CD4-positive, alpha-beta T cell treated with Interleukin-6 at 100 ng/mL for 8 hours (primary cell): ENCODE measurements around the gene TMEM87B.
A peak's percentile ranks its signal among the peaks of the same experiment; 100 is the strongest.

ENCODE experiments used
- DNase-seq: peaks from one replicate; pipeline ENCODE4 v3.0.0-alpha.2; 2020; ENCODE audit warnings: mixed read lengths, low spot score

TMEM87B gene

DNA sequence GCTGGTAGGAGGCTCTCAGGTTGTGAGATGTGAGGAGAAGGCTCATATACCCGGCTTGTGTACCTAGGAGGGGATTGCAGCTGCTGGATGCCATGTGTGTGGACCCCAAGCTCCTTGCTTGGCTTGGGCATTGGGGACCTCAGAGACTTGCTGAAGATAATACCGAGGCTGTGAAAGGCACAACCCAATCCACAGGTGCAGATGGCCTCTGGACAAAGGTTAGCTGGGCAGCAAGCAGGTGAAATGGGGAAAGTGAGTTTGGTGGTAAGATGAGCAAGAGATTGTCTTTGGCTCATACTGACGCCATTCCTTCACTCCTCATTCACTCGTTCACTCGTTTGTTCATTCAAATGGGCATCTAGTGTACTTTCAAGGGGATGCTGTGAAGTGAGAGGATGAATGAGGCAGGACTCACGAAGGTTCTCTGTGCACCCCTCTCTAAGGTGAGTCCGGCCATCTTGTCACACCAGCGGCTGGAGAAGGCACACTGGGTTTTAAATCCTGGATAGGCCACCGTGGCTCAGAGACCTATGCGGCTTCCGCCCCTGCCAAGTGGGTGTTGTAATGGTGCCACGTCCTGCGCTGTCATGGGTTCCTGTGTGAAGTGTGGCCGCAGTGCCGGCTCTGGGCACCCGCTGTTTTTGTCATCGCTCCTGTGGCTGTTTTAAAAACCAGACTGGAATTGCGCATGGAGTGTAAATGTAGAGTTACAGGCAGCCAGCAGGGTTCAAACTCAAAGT is 96.8 kb downstream of the TMEM87B start:
- DNase-seq, result no peak

DNA sequence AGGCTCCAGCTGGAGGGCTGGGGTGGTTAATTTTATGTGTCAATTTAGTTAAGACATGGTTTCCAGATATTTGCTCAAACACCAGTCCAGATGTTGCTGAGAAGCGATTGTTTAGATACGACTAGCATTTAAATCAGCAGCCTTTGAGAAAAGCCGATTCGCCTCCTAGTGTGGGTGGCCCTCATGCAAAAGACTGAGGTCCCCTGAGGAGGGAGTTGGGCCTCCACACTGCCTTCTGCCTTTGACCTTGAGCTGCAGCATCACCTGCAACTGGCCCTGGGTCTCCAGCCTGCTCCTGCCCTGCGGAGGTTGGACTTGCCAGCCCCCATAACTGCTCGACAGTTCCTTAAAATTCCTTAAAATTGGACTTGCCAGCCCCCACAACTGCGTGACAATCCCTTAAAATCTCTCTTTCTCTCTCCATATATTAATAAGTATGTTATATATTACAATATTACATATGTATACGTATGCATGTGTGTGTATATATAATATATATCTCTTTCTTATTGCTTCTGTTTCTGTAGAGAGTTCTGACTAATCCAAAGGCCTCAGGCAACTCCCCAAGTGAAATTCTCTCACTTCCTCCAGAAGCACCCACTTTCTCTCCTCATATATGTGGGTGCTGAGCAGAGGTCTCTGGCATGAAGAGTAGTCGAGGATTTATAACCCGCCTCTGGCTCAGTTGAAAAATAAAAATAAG is 97.6 kb downstream of the TMEM87B start:
- DNase-seq, result no peak

DNA sequence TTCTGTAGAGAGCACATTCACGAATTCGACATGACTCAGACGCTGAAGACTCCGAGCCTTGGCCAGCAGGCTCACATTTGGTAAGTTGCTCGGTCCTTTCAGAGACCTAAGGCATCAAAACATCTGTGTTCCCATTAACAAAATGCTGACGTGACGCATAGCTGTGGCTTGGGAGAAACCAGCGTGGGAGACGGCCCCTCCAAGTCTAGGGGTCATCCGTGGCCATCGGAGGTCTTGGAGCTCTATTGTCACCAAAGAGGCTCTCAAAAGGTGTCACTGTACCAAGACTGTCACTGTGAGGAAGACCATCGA is 98.1 kb downstream of the TMEM87B start:
- no peak for DNase-seq

DNA sequence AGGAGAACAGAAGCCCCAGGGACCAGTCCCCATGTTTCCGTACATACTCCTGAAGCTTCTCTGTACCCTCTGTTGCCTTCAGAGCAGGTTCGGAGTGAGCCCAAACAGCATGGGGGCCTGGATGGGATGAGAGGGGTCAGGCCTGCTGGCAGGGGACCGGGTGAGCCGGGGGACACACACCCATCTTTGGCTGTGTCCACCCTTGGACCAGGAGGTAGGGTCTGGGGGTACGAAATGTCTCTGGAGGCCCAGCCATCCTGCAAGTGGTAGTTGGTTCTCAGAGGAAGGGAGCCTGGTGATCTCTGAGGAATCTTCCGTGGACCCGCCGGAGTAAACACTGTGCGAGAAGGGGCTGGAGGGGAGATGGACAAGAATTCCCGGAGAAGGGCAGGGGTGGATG is 98.4 kb downstream of the TMEM87B start:
- DNase-seq, result no peak

DNA sequence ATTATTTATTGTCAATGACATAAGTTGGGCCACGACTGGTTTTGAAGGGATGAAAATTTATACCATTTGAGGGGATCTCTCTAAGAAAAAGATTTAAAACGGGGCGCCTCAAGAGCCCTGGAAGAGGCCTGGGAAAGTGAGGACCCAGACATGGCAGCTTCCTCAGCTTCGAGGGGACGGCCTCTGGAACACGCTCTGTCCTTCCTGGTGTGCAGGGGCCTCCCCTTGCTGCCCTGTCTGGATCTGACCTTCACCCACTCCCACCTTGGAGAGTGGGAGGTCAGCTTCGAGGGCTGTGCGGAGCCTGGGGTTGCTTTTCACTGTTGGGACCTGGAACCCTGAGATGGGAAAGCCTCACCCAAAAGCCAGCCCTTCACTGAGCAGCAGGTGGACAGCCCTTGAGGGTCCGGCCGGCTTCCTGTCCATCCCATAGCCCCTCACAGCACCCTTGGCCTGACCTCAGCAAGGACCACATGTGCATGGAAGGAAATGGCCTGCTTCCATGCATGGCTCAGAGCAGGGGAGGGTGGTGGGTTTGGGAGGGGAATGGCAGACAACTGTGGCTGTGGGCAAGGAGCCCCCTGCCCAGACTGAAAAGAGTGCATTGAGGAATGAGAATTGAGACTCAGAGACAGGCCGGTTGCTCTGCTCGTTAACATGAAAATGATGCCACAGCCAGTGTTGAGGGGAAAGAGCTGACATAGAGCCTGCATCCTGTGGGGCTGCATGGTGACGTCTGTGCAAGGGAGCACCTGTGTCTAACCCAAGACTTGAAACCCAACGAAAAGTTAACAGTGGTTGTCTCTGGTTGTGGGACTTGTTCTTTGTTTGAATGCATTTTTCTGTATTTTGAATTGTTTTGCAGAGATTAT is 99.4 kb downstream of the TMEM87B start:
- DNase-seq, result peak; percentile 43

DNA sequence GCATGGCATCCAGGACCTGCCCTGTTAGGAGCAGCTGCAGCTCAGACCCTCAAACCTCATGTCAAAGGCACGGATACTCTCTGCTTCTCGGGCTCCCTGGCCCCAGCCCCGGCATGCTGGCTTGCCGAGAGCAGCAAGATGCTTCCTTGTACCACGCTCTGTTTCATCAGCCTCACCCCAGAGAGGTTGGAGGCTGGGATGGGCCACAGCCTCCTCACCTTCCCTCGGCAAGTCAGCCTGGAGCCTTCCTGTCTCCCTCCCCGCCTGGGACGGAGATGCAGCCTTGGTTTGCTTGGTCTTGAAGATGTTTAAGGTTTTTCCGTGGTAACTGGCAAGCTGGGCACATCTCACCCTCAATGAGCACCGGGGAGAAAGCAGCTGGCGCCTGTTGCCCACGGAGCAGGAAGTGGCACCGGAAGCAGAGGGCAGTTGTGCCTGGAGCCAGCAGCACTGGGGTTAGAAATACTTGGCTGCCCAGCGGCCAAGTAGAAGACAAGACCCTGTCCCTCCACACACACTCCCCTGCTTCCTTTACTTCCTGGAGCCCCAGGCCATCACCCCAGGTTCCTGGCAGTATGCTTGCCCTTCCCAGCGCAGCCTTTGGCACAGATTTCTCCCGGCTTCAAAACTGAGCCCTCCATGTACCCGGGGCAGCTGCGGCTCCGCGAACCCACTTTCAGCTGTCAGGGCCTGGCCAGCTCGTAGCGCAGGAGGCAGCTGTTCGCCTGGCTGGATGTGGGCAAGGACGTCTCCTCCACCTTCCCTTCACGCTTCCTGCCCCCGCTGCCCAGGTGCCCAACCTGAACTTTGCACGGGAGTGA is 100.5 kb downstream of the TMEM87B start:
- peak; percentile 41 for DNase-seq

DNA sequence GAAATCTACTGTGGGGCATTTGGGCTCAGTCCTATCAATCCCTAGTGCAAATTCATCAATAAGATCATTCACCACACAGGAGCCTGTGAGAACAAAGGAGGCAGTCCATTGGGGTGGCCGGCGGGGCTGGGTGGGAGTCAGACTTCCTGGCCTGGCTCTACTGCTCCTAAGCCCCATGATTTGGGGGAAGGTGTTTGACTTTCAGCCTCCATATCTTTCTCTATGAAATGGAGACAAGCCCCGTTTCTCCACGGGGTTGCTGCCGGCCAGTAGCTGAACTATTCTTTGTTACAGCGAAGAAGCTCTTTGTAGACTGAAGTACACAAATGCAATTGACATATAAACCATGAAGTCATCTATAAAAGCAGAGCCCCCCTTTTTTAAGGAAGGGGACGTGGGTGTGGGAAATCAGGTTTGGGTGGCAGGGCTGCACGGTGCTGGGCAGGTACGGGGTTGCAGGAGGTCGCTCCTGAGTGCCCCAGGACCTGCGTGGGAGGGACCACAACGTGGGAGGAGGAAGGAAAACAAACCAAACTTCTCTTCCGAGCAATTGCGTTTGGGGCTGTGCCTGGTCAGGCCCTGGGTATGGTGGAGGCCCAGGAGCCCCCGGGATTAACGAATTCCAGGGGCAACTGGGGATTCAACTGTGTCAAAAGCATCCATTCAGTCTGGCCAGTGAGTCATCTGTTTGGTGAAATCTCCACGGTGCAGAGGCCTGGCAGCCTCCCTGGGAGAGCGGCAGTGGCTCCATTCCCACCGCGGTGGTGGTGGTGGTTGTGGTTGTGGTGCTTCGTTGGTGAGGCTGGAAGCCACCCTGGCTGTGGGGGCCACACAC is 101.3 kb downstream of the TMEM87B start:
- DNase-seq, result peak; percentile 27

DNA sequence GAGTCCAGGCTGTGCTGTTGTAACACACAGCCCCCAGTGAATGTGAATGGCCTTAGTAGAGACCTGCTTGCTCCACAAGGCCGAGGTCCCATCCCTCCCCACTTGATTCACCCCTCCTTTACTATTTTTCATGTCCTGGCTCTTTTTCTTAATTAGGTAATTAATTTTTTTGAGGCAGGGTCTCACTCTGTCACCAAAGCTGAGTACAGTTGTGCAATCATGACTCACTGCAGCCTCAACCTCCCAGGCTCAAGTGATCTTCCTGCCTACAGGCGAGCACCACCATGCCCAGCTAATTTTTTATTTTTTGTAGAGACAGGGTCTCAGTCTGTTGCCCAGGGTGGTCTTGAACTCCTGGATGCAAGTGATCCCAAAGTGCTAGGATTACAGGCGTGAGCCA is 102.4 kb downstream of the TMEM87B start:
- no peak for DNase-seq

DNA sequence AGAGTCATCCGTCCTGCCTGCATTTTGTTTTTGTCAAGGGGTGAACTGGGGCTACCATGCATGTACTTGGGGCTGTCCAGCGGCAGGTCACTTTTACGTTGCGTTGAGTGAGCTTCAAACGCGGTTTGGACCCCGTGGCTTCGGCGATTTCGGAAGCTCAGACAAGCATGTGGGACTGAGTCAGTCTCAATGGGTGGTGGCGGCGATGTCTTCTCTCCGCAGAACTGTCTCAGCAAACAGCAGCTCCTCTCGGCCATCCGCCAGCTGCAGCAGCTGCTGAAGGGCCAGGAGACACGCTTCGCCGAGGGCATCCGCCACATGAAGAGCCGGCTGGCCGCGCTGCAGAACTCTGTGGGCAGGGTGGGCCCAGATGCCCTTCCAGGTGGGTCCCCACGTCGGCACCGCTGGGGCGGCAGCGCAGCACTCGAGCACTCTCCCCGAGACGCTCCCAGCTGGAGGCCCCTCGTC is 104.4 kb downstream of the TMEM87B start:
- no peak for DNase-seq

DNA sequence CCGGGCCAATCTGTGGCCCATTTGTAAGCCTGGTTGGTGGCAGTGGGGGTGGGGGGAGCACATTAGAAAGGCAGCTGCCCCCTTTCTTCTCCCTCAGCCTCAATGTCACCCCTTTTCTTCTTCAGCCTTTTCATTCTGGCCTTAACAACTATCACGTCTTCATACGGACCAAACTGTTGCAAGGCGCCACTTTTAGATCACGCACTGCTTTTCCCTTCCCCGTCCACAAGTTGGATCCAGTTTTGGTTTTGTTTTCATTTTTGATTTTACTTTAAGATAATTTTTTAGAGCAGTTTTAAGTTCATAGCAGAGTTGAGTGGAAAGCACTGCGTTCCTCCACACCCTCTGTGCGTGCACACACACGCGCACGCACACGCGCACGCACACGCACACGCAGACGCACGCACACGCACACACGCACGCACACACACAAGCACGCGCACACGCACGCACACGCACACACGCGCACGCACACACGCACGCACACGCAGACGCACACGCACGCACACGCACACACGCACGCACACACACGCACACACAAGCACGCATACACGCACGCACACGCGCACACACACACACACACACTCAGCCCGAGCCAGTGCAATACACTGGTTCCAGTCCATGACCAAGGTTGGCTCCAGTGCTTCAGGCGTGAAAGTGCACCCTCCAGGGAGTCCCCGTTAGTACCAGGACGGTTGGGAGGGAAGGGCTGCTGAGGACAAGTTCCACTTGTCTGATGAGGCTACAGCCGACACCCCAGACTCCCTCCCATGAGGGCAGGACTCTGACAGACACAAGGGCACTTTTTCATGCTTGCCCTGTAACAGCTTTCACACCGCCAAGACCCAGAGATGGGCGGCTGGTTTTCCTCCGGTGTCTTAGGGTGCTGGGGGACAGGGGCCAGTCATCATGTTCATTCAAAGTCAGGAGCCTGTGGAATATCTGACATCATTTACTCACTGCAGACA is 105.5 kb downstream of the TMEM87B start:
- no peak for DNase-seq

DNA sequence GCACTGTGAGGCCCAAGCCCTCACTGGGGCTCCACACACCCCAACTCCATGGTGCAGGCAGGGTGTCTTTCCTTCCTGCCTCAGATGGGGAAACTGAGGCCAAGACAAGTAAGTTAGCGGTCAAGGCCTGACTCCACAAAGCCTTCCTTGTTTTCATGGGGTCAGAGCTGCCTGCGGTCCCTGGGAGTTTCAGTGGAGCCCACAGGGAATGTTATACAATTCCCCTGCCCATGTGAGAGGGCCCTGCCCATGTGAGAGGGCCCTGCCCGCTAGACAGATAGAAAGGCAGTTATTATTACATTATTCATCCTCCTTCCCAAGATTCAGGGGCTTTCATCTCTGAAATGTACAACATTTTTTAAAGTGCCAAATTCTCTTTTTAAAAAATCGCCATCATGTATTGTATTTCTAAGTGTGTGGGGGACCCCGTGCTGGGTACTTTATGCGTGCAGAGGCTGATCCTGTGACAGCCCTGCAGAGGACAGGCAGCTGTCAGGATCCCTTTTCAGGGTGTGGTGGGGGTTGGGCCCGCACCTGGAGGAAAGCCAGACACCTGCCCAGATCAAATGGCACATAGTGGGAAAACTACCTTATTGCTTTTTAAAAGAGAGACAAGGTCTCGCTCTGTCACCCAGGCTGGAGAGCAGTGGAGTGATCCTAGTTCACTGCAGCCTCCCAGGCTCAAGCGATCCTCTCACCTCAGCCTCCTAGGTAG is 106.5 kb downstream of the TMEM87B start:
- DNase-seq, result no peak

DNA sequence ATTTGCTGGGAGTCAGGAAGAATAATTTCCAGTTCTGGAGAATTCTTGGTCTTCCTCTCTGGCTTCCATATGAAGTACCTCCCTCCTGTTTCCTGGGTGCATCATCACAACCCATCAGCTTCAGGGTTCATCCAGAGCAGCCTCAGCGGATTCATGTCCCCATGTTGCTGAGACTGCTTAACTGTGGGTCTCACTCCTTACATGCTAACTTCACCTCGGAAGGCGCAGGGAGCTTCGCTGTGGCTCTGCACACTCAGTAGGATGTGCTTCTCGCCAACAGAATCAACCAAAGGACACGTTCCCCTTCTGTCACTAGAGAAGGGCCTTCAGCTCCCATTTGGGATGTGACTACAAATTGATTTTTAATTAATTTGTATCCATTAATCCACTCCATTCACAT is 107.3 kb downstream of the TMEM87B start:
- DNase-seq, result no peak

DNA sequence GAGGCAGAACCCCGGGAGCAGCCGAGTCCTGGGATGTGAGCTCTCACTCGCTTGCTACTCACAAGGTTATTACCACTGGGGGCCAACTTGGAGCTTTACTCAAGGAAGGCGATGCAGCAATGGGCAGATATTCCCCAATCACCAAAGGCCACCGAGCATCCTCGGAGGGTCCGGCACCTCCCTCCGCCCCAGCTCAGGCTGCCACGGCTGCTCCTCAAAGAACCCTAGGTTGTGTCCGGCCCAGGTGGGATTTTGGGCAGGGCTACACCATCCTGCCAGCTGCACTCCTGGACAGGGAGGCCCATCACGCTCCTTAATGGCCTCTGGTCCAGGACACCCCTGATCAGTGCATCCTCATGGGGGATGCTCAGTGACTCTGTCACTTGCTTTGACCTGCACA is 107.9 kb downstream of the TMEM87B start:
- no peak for DNase-seq

DNA sequence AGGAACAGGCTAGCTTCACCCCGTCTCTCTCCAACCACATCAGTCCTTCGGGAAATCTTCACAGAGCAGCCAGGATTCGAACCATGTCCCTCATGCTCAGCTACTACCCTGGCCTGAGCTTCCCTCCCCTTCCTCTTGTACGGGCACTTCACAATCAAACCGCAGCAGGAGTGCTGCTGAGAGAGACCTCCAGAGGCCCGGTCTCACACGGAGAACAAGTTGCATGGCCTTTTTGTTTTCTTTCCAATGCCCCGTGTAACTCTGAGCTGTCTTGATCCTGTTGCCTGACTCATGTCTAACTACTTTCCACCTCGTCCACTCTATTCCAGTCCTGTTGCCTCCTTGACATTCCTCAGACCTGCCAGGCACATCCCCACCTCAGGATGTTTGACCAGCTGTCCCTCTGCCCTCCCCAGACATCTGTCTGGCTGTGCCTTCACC is 108.5 kb downstream of the TMEM87B start:
- DNase-seq, result no peak

DNA sequence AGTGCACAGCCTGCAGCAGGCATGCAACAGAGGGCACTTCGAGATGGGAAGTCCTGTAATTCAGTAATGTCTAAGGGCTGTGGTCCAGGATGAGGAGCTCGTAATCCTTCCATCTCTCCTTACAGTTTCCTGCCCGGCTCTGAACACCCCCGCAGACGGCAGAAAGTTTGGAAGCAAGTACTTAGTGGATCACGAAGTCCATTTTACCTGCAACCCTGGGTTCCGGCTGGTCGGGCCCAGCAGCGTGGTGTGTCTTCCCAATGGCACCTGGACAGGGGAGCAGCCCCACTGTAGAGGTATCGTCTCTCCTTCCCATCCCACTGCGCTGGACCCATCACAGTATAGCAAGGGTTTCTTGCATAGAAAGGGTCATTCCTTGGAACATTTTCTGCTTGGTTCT is 109.8 kb downstream of the TMEM87B start:
- DNase-seq, result no peak

DNA sequence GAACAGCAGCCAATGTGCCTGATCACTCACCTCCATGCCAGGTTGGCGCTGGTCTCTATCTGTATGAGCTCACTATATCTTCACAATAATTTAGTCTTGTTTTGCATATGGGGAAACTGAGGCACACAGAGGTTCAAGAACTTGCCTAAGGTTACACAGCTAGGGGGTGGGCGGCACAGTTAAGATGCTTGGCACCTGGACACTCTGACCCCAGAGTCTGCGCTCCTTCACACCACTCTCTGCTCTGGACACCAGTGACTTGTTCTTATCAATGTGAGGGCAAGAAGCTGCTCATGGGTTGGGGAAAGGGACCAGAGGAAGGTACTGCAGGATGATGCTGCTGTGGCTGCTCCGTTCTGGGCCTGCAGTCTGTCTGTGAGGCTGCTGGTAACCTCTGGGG is 110.2 kb downstream of the TMEM87B start:
- DNase-seq, result no peak

DNA sequence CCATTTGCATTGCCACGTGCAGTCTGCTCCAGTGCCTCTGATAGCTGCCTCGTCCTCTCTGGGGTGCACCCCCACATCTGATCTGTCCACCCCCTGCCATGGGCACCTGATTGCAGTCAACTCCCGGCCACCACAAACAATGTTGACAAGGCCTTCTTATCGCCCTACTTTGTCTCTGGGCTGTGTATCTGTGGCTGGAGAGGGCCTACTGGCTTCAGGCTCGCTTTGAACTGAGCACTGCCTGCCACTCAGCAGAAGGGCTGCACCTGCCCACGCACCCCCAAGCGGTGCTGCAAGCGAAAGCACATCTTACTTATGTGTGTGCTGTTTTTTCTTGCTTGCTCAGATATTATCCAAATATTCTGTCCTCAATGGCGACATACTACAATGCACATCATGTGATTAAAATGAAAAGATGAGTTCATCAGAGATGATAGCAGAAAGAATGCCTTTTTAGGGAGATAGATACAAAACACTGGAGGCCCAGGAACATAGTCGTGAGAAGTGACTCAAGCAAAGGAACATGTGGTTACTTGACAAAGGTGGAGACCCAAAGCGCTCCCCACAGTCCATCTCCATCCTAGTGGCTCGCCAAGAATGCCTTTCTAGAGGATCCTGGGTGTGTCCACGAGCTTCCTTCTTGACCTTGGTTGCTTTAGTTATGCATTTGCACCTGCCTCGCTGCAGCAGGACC is 111.9 kb downstream of the TMEM87B start:
- peak; percentile 18 for DNase-seq

DNA sequence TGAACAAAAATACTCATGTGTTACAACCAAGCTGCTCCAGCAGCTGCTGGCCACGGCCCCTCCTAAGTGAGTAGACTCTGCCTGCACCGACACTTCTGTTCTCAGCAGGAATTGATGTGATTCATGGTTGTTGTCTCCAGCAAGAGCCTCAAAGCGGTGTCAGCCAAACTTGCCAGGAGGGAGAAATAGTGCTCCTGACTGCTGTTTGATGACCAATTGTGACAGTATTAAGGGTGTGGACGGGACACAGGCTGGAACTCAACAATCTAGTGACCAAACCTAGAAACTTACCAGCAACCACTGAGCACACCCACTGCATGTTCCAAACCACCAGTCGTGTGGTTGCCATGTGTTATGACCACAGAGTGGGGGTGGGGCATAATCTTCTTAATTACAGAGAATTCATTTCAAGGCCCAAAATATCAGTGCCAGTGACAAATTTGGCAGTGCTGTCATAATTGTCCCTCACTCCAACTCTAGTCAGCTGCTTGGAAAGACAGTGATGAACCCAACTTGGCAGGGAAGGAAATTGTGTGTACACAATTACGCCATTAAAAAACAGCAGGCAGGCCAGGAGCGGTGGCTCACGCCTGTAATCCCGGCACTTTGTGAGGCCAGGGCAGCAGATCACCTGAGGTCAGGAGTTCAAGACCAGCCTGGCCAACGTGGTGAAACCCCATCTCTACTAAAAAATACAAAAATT is 113.5 kb downstream of the TMEM87B start:
- DNase-seq, result no peak
